NCI-H1048 (cell line): ENCODE data around the gene DIPK1B.

ENCODE experiments used
- DNase-seq: peaks from one replicate; lab custom pipeline; 2025; lab: John Stamatoyannopoulos, UW

Gene DIPK1B

GRCh38 chr9:136686794-136687711 is 25.3 kb upstream of the DIPK1B start, which contains the start of gene AGPAT2:
Gene AGPAT2, minus strand, starts transcription at chr9:136687457. Its CDS starts 100 bp downstream, at chr9:136687357.
- DNase-seq = peak; percentile 18

DNA sequence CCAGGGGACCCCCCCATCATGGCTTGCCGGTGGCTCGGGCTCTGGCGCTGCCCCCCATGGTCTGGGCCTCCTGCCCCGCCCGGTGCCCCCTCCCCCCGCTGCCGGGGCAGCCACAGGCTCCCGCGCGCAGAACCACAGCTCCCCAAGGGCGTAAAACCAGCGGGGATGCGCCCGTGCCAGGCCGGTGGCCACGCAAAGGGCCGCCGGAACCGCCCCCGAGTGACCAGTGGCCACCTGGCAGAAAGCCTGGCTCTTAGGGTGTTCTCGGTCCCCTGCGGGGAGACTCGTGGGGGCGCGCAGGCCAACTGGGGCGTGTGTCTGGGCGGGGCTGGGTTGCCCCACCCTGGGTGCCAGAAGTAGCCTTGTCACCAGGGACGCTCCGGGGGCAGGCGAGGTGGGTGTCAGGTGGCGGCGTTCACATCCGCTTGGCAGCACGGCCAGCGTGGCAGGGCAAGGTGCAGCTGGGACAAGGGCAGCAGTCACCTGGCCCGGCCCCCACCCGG is 24.6 kb upstream of the DIPK1B start:
- DNase-seq = no peak

DNA sequence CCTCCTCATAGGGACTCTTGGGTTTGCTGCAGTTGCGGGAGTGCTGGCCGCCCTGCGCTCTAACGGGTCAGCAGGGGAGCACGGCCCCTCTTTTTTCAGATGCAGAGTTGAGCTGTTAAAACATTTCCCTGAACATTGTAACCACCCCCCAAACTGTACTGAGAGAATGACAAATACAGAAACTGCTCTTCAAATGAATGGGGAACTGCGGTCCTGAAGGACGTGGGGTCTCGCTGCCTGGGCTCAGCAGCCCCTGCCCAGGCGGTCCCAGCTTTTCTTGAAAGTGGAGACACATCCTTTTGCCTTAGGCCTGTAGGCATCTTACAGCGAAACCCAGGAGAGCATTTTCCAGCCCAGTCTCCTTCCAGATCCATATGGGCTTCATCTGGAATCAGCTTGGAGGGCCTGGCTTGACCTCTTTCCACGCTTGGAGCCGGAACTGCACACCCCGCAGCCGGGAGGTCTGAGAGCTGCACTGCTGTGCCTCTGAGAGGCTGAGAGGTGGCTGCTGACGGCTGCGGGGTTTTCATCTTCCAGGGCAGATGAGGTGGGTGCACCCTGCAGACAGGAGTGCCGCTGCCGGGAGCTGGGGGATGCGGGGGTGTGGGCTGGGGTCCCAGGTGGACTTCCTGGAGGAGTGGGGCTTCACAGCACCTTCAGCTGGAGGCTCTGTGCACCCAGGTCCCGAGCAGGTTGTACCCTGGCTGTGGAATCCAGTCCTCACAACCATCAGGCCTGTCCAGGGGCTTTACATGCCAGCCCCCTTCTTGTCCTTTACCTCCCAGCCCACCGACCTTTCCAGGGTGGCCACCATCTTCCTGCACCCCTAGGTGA is 23.9 kb upstream of the DIPK1B start:
- no peak for DNase-seq

DNA sequence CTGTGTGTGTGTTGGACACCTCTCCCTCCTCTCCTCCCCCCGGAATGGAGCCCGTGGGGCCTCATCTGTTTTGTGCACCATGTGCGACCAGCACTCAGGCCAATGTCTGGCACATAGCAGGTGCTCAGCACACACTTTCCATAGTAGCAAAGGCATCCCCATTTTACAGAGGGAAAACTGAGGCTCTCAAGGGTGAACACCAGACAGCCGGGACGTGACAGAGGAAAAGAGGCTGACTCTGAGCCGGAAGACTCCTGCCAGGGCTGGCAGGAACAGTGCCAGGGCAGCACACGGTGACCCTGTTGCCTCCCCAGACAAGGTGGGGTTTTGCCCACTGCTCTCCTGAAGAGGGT is 23.3 kb upstream of the DIPK1B start:
- DNase-seq = no peak

DNA sequence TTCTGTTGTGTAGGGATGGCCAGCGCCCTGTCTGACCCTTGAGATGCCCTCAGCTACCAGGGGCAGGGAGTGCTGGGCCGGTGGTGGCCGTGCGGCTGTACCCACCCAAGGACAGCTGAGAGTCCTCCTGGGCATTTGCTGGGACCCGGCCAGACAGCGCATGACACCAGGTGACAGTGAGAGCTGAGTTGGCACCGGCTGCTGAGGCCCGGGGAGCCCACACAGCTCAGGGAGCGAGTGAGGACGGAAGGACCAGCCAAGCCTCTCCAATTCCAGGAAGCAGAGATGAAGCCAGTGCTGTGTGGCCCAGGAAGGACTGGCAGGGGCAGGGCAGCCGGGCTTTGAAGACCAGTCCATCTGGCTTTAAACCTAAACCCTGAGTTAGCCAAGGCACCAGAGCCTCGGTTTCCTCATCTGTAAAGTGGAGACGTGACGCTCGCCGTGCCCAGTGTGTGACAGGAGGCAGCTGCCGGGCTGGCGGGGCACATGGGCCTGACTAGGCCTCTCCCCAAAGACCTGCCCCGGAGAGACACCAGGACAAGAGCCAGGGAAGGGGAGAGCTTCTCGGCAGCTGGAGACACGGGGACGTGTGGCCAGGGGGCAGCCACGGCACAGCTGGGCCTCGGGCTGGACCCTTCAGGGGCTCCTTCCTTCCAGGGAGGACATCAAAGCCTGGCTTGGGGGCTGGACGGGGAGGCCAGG is 22.1 kb upstream of the DIPK1B start:
- no peak for DNase-seq

GRCh38 chr9:136690806-136691261 is 21.5 kb upstream of the DIPK1B start:
- DNase-seq = no peak

DNA sequence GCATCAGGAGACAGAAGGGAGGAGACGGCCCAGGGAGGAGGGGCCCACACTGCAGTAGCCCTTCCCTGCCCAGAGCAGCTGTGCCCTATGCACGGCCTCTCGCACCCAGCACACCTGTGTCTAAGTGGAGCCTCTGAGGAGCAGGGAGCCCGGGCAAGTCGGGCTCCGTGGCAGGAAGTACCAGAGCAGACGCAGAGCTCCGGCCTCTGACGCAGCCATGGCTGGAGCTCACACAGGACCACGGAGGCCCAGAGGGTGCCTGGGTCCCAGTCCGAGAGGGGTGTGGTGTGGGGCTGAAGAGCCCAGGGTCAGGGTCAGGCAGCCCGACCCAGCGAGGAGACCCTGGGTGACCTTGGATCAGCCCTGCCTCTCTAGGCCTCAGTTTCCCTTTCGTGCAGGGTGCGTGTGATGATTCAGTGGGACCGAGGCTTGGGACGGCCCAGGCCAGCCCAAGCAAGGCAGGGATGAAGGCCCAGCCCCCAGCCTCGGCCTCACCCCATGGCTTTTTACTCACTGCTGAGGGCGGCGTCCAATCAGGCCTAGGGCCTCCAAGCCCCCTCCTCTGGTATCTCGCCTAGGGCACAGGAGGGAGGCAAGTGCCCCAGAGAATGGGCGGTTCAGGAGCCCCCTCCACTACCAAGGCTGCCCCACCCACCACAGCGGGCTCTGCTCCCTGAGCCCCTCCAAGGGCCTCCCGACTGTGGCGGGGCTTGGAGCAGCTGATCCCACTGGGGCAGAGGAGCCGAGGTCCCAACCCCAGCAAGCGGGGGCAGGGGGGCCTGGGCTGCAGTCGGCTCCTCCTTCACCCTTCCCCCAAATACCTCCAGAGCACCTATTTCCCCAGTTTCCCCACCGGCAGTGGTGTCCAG is 20.8 kb upstream of the DIPK1B start:
- no peak for DNase-seq

GRCh38 chr9:136692185-136693134 is 19.9 kb upstream of the DIPK1B start:
- DNase-seq = no peak

- no peak for DNase-seq
Measured at GRCh38 chr9:136693135-136693489, 19.3 kb upstream of the DIPK1B start.

- no peak for DNase-seq
Measured at GRCh38 chr9:136693490-136694162, 18.7 kb upstream of the DIPK1B start.

- no peak for DNase-seq
Measured at GRCh38 chr9:136694163-136694871, 18.1 kb upstream of the DIPK1B start.

DNA sequence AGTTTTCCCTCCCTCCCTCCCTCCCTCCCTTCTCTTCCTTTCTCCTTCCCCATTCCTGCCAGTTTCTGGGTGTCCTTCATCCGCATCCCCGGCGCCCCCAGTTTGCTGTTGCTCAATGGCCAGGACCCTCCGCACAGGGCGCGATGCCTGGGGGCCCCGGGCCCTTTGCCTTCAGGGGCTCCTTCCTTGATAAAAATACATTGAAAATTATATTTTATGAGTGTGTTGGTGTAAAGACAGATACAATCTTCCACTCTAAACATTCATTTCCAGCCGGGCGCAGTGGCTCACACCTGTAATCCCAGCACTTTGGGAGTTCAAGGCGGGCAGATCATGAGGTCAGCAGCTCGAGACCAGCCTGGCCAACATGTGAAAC is 17.5 kb upstream of the DIPK1B start:
- no peak for DNase-seq

DNA sequence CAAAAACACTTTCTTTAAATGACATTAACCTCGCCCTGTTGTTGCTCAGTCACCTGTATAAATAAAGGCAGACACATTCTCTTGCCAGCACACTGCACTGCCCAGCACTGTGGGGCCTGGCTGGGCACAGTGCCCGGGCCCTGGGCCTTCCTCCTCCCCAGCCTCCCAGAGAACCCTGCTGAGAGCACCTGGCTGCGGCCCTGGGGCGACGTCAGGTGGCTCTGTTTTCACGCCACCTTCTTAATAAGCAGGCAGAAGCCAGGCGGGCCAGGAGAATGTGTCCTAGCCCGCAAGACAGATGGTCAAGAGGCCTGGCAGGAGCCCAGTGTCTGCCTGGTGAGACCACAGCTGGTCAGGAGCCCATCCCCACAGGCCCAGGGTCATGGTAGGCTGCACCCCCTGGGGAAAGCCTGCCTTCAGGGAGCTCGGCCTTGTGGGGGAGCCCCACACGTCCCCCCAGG is 16.9 kb upstream of the DIPK1B start:
- DNase-seq = no peak

DNA sequence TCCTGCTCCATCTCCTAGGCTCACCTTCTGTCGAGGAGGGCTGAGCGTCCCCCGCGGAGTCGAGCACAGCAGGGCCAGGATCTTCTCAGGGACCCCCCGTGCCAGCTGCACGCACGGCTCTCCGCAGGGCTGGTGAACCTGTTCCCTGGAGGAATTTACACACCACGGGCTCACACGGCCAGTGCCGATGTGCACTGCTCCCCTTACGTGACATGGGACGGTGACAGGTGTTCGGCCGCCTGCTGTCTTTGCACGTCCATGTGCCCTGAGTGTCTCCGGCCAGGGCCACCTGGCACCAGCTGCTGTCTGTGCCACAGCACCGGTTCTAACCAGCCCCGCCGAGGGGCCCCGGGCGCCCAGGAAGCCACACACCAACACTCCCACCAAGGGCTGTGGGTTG is 16.4 kb upstream of the DIPK1B start:
- DNase-seq = no peak

GRCh38 chr9:136696502-136696901 is 15.9 kb upstream of the DIPK1B start:
- DNase-seq = no peak

DNA sequence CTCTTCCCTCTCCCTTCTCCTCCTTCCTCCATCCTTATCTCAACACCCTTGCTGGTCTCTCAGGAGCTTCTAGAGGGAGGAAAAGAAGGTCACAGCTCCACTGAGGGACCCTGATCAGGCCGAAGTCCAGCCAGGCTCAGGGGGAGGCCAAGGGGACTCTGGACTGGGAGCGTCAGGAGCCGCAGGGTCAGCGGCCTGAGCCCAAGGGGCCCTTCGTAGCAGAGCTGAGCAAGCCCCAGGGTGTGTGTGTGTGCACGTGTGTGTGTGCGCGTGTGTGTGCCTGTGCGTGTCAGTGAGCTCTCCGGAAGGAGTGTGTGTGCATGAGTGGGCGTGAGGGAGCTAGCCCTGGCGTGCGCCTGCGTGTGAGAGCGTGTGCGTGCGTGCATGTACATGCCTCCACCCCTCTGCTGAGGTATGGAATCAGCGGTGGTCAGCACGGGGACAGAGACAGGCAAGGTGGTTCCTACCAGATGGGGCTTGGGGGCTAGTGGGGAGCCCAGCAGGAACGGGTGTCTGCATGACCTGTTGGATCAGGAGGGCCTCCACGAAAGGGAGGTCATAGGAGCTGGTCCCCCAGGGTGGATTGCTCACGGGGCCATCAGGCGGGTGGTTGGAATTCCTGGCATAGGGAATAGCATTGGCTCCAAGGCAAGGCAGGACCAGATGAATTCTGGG is 15.1 kb upstream of the DIPK1B start:
- DNase-seq = no peak

- DNase-seq = no peak
Measured at GRCh38 chr9:136697821-136698526, 14.4 kb upstream of the DIPK1B start.
